WERI-Rb-1 (cell line): ENCODE data around the gene OMP.

Experiments
- DNase-seq: peaks from one replicate; pipeline ENCODE4 v3.0.0-alpha.2; 2020
- H3K27ac ChIP-seq: fragments of 250-450 bp; sonication (Bioruptor Pico); 2 replicates; pipeline ENCODE4 v1.5.1; 2020; ENCODE audit warnings: mild to moderate bottlenecking, moderate library complexity
- H3K27me3 ChIP-seq: fragments of 250-450 bp; sonication (Bioruptor Pico); 2 replicates; pipeline ENCODE4 v1.5.1; 2021; ENCODE audit warnings: mild to moderate bottlenecking, low read depth, moderate library complexity; ENCODE audit not compliant: insufficient read depth, severe bottlenecking
- H3K36me3 ChIP-seq: fragments of 250-450 bp; sonication (Bioruptor Pico); 2 replicates; pipeline ENCODE4 v1.5.1; 2020; ENCODE audit warnings: mild to moderate bottlenecking, moderate library complexity
- H3K4me3 ChIP-seq: 2 replicates; pipeline ENCODE4 v1.5.1; 2011; ENCODE audit warnings: low read depth, mild to moderate bottlenecking, control low read depth, low read length
- H3K9me3 ChIP-seq: fragments of 250-450 bp; sonication (Bioruptor Pico); 2 replicates; pipeline ENCODE4 v1.5.1; 2021; ENCODE audit warnings: mild to moderate bottlenecking, moderate library complexity; ENCODE audit not compliant: severe bottlenecking
- TF ChIP-seq, protein P1 (sequence below): IDR thresholded peaks from 2 replicates; pipeline ENCODE4 v1.5.1; 2011; ENCODE audit warnings: low read depth, mild to moderate bottlenecking, control low read depth, inconsistent platforms, low read length

OMP gene

DNA sequence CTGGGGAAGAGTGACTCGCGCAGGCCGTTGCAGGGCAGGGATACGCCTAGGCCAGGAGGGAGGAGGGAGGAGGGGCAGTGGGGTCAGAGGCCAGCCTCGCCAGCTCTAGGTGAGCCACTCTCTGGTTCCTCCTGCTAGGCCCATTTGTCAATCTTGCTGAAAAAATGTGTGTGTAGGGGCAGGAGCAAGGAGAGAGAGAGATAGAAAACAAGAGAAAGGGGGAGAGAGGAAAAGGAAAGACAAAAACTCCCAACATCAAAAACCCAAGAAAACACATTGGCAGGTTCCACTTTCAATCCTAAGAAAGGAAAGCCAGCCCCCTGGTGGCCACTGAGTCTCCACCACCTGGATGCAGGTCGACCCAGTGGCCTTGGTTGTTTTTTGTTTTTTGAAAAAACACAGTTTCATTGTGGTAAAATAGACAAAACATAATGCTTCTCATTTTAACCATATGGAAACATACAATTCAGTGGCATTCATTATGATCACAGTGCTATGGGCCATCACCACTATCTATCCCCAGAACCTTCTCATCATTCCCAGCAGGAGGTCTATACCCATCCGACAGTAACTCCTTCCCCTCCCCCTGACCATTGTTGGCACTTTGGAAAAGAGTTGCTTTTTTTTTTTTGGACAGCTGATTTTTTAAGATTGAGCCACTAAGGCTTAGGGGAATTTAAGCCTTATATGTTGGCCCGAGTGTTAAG, 10.9 kb downstream of the OMP start:
- Histone ChIP-seq H3K27ac (no peak overlapping the region), H3K9me3 (no peaks in the 10 kb centered on the region), H3K27me3 (no peaks in the 10 kb centered on the region), H3K4me3 (no peak overlapping the region), H3K36me3 (no peaks in the 10 kb centered on the region)
- TF ChIP-seq, protein P1, sequence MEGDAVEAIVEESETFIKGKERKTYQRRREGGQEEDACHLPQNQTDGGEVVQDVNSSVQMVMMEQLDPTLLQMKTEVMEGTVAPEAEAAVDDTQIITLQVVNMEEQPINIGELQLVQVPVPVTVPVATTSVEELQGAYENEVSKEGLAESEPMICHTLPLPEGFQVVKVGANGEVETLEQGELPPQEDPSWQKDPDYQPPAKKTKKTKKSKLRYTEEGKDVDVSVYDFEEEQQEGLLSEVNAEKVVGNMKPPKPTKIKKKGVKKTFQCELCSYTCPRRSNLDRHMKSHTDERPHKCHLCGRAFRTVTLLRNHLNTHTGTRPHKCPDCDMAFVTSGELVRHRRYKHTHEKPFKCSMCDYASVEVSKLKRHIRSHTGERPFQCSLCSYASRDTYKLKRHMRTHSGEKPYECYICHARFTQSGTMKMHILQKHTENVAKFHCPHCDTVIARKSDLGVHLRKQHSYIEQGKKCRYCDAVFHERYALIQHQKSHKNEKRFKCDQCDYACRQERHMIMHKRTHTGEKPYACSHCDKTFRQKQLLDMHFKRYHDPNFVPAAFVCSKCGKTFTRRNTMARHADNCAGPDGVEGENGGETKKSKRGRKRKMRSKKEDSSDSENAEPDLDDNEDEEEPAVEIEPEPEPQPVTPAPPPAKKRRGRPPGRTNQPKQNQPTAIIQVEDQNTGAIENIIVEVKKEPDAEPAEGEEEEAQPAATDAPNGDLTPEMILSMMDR: peak; percentile 74
- peak; percentile 49 for DNase-seq

DNA sequence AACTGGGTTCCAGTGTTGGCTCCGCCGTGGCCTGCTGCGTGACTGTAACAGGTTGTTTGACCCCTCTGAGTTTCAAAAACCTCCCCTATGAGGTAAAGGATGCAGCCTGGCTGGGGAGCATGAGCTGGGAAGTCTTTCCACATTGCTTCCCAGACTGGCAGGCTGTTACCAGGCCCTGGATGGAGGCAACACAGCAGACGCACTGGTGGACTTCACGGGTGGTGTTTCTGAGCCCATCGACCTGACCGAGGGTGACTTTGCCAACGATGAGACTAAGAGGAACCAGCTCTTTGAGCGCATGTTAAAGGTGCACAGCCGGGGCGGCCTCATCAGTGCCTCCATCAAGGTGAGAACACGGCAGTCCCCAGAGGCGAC, 11.4 kb downstream of the OMP start:
- Histone ChIP-seq H3K9me3 (no peaks in the 10 kb centered on the region), H3K27me3 (no peaks in the 10 kb centered on the region), H3K4me3 (no peak overlapping the region), H3K27ac (no peak overlapping the region), H3K36me3 (no peaks in the 10 kb centered on the region)
- TF ChIP-seq, protein P1: no peak
- no peak for DNase-seq

DNA sequence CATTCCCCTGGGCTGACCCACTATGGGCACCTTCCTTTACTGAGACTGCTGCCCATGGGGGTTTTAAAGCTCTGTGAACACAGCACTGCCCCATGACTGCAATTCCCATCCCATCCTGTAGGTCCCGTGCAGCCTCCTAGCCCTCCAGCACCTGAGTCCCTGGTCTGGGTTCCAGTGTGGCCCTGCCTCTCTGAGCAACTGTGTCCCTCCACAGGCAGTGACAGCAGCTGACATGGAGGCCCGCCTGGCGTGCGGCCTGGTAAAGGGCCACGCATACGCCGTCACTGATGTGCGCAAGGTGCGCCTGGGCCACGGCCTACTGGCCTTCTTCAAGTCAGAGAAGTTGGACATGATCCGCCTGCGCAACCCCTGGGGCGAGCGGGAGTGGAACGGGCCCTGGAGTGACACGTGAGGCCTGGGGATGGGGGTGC, 12.6 kb downstream of the OMP start:
- no peaks in the 10 kb centered on the region for H3K27me3 ChIP-seq
- no peak overlapping the region for H3K4me3 ChIP-seq
- H3K9me3 ChIP-seq: no peaks in the 10 kb centered on the region
- TF ChIP-seq, protein P1: peak; percentile 59
- H3K27ac ChIP-seq: no peak overlapping the region
- no peak for DNase-seq
- H3K36me3 ChIP-seq: no peaks in the 10 kb centered on the region

DNA sequence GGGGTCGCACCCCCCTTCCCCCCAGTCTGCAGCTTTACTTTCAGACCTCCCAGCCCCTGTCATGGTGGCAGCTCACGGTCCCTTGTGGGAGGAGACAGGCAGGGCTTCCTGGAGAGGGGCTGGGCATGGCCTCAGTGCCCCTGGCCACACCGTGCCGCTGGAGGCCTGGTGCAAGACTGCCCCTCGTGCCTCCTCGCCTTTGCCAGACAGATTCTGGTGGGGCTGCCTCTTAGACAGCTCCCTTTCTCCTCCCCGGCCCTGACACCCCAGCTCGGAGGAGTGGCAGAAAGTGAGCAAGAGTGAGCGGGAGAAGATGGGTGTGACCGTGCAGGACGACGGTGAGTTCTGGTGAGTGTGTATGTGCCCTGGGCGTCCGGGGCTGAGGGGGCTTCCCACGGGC, 13.3 kb downstream of the OMP start:
- no peaks in the 10 kb centered on the region for H3K27me3 ChIP-seq
- H3K27ac ChIP-seq: no peak overlapping the region
- H3K9me3 ChIP-seq: no peaks in the 10 kb centered on the region
- no peak overlapping the region for H3K4me3 ChIP-seq
- H3K36me3 ChIP-seq: no peaks in the 10 kb centered on the region
- no peak for DNase-seq
- TF ChIP-seq, protein P1: no peak

DNA sequence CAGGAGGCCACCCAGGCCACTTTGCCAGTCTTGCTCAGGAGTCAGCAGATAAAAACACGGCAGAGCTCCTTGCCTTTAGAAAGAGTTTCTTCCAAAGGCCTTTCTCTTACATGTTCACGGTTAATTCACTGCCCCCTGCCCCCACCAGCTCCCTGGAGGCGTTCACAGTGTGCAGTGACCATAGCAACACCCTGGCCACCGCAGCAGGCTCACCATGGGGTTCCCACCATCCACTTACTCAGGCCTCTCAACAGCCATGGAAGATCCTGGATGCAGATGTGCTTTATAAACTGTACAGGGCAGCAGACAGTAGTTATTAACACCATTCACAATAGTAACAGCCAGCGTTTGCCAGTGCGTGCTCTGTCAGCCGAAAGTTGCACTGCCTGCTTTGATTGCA, 14.9 kb downstream of the OMP start:
- TF ChIP-seq, protein P1: no peak
- no peak for DNase-seq
- no peaks in the 10 kb centered on the region for H3K27me3 ChIP-seq
- H3K9me3 ChIP-seq: no peaks in the 10 kb centered on the region
- H3K27ac ChIP-seq: no peak overlapping the region
- no peak overlapping the region for H3K4me3 ChIP-seq
- H3K36me3 ChIP-seq: no peaks in the 10 kb centered on the region

DNA sequence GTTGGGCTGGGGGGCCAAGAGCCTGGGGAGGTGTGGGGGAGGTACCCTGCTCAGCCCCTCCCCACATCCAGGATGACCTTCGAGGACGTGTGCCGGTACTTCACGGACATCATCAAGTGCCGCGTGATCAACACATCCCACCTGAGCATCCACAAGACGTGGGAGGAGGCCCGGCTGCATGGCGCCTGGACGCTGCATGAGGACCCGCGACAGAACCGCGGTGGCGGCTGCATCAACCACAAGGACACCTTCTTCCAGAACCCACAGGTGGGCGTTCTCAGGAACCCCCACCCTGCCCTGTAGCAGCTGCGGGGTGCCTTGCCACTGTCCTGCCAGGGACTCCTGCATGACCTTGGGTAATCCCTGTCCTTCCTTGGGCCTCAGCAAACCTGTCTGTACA, 15.4 kb downstream of the OMP start:
- TF ChIP-seq, protein P1: no peak
- Histone ChIP-seq H3K27me3 (no peaks in the 10 kb centered on the region), H3K27ac (no peak overlapping the region), H3K9me3 (no peaks in the 10 kb centered on the region), H3K36me3 (no peaks in the 10 kb centered on the region), H3K4me3 (no peak overlapping the region)
- no peak for DNase-seq
